Raji (cell line): Measurements from ENCODE around the gene SLC10A4.

Source experiments
- POLR2A ChIP-seq: IDR thresholded peaks from 2 replicates; pipeline ENCODE4 v1.6.1; 2011; ENCODE audit warnings: low read depth, low read length, control low read depth; ENCODE audit not compliant: insufficient read depth

SLC10A4 gene

GRCh38 chr4:48506716-48507115, 23.6 kb downstream of the SLC10A4 start:
- TF ChIP-seq POLR2A: no peak

GRCh38 chr4:48509543-48509942, 26.4 kb downstream of the SLC10A4 start:
- TF ChIP-seq POLR2A: no peak

GRCh38 chr4:48518143-48518542, 35.0 kb downstream of the SLC10A4 start:
- TF ChIP-seq POLR2A: no peak

GRCh38 chr4:48526406-48526805, 43.3 kb downstream of the SLC10A4 start:
- TF ChIP-seq POLR2A: no peak

DNA sequence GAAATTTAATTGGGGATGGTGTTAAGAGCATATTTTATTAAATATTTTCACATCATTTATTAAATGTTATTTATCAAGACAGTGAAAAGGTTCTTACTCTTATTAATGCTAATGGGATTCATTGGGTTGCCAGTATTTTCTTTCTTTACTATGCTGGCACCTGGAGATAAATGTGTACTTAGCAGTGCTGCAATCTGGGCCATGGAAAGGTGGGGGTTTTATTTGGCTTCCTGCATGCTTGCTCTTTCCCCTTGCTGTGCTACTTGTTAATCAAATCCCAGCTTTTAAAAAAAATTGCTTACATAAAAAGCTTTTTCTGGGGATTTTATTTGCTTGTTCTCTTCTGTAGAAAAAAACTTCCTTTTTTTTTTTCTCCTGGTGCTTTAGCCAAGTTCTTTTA, 55.2 kb downstream of the SLC10A4 start:
- TF ChIP-seq POLR2A: no peak
